ENCODE results near the gene AIPL1. TPM values are rescaled to one million over a fixed set of nuclear protein-coding genes. Genes with fewer than 3 reads are reported as not detected.

AIPL1 gene
- total RNA-seq, 1 donor from 2014 or later, result not detected

- Mint-ChIP-seq H3K4me3 (ENCODE audit: unreplicated experiment) (no peak overlapping the region), H3K36me3 (ENCODE audit: low read depth, unreplicated experiment) (no peaks in the 10 kb centered on the region), H3K27me3 (ENCODE audit: unreplicated experiment) (no peaks in the 10 kb centered on the region), H3K4me1 (ENCODE audit: unreplicated experiment) (no peaks in the 10 kb centered on the region), H3K9me3 (ENCODE audit: unreplicated experiment) (no peaks in the 10 kb centered on the region), H3K27ac (ENCODE audit: unreplicated experiment) (no peak overlapping the region)
- TF ChIP-seq, protein P1, sequence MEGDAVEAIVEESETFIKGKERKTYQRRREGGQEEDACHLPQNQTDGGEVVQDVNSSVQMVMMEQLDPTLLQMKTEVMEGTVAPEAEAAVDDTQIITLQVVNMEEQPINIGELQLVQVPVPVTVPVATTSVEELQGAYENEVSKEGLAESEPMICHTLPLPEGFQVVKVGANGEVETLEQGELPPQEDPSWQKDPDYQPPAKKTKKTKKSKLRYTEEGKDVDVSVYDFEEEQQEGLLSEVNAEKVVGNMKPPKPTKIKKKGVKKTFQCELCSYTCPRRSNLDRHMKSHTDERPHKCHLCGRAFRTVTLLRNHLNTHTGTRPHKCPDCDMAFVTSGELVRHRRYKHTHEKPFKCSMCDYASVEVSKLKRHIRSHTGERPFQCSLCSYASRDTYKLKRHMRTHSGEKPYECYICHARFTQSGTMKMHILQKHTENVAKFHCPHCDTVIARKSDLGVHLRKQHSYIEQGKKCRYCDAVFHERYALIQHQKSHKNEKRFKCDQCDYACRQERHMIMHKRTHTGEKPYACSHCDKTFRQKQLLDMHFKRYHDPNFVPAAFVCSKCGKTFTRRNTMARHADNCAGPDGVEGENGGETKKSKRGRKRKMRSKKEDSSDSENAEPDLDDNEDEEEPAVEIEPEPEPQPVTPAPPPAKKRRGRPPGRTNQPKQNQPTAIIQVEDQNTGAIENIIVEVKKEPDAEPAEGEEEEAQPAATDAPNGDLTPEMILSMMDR (IDR thresholded peaks at IDR 0.05; ENCODE audit: unreplicated experiment), result no peak
- DNase-seq (ENCODE audit: low spot score), result no peak
Observed at GRCh38 chr17:6394055-6394606, 40.8 kb downstream of the AIPL1 start.

DNA sequence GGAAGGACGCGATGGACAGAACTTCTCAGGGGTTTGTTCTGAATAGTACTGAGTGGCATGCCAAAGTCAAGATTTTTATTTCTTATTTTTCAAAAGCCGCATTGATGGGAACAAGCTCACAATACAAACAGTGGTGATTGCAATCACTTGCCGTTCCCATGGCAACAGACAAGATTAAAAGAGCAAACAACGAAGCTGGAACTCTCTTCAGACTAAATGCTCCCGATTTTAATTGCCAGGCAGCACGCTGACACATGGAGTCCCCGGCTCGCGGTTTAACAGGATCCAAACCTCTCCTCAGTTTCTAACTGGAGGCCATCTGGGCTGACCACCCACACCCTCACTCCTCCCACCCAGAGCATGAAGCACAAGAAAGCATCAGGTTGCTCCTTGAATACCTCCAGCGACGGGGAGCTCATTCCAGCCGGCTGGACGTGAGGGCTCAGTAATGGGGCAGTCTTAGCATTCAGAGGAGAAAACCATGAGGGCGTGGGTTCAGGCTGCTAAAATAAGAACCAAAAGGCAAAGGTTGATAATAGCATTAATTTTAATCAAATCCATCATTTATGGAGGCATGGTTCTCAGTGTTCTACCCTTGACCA lies 41.5 kb downstream of the AIPL1 start:
- Mint-ChIP-seq H3K4me3 (ENCODE audit: unreplicated experiment) (no peak overlapping the region), H3K9me3 (ENCODE audit: unreplicated experiment) (no peaks in the 10 kb centered on the region), H3K4me1 (ENCODE audit: unreplicated experiment) (no peaks in the 10 kb centered on the region), H3K27me3 (ENCODE audit: unreplicated experiment) (no peaks in the 10 kb centered on the region), H3K36me3 (ENCODE audit: low read depth, unreplicated experiment) (no peaks in the 10 kb centered on the region), H3K27ac (ENCODE audit: unreplicated experiment) (no peak overlapping the region)
- DNase-seq (ENCODE audit: low spot score), result no peak
- TF ChIP-seq, protein P1 (IDR thresholded peaks at IDR 0.05; ENCODE audit: unreplicated experiment), result no peak

DNA sequence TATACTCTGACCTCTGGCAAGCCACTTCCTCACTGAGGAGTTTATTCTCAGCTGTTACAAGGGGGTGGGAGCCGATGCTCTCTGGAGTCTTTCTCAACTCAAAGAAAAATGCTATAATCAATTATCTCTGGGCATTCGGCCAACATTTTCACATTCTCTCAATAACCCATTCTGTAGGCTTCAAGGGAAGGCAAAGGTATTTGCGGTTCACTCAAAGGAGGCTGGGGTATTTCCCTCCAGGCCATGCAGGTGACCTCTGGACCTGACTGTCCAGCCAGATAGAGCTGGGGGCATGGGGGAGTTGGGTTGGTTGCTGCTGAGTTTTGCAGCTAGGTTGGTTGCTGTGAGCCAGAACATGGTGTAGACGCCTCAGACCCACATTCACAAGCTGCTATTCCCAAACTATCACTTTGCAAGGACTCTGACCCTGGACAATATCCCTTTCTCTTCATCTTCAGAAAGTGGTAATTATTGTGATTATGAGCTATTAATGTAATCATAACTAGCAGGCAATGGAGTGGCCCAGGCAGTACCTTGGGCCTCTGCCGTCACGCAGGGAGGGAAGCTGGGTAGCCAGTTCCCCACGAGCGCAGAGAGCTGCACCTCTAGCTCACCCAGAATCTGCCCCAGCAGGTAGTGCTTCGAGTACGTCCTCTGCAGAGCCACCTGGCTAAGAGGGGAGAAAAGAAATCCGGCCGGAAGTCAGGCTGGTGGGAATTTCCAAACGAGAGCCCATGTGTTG lies 42.1 kb downstream of the AIPL1 start:
- no peak for DNase-seq (ENCODE audit: low spot score)
- no peak overlapping the region for H3K27ac Mint-ChIP-seq (ENCODE audit: unreplicated experiment)
- no peak overlapping the region for H3K4me3 Mint-ChIP-seq (ENCODE audit: unreplicated experiment)
- no peaks in the 10 kb centered on the region for H3K9me3 Mint-ChIP-seq (ENCODE audit: unreplicated experiment)
- H3K27me3 Mint-ChIP-seq (ENCODE audit: unreplicated experiment), result no peaks in the 10 kb centered on the region
- no peaks in the 10 kb centered on the region for H3K4me1 Mint-ChIP-seq (ENCODE audit: unreplicated experiment)
- TF ChIP-seq, protein P1 (IDR thresholded peaks at IDR 0.05; ENCODE audit: unreplicated experiment), result no peak
- no peaks in the 10 kb centered on the region for H3K36me3 Mint-ChIP-seq (ENCODE audit: low read depth, unreplicated experiment)

DNA sequence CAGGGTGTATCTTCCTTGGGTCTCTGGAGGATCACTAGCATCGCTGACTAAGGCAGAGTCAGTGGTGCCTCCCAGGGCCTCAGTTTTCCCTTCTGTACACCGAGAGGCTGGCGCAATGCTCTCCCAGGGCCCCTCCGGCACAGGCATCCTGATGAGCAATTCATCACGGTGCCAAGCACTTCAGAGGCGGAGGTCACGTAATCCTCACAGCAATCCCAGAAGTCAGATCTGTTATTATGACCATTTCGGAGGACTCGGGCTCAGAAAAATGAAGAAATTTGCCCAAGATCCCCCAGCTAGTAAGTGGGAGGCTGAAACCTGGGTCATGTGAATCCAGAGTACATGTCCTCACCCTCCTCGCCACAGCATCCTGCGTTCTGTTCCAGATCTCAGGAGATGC lies 46.5 kb downstream of the AIPL1 start:
- no peaks in the 10 kb centered on the region for H3K27me3 Mint-ChIP-seq (ENCODE audit: unreplicated experiment)
- TF ChIP-seq, protein P1 (IDR thresholded peaks at IDR 0.05; ENCODE audit: unreplicated experiment), result no peak
- no peak overlapping the region for H3K4me3 Mint-ChIP-seq (ENCODE audit: unreplicated experiment)
- H3K4me1 Mint-ChIP-seq (ENCODE audit: unreplicated experiment), result no peaks in the 10 kb centered on the region
- no peaks in the 10 kb centered on the region for H3K36me3 Mint-ChIP-seq (ENCODE audit: low read depth, unreplicated experiment)
- H3K27ac Mint-ChIP-seq (ENCODE audit: unreplicated experiment), result no peak overlapping the region
- no peak for DNase-seq (ENCODE audit: low spot score)
- no peaks in the 10 kb centered on the region for H3K9me3 Mint-ChIP-seq (ENCODE audit: unreplicated experiment)

DNA sequence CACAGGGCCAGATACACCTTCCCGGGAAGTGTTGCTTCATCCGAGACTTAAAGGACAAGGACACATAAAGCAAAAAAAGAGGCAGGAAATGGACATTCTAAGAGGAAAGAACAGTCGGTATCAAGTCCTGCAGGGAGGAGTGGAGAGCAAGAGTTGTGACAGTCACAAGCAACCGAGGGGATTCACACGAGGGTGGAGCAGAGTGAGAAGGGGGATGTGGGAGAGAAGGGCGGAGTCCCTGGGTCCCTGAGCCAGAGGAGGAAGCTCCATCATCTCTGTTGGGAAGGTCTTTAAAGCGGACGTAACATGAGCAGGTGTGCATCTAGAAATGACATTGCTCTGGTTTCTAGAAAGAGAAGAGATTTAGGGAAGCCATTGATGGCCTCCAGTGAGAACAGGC lies 47.1 kb downstream of the AIPL1 start:
- Mint-ChIP-seq H3K36me3 (ENCODE audit: low read depth, unreplicated experiment) (no peaks in the 10 kb centered on the region), H3K27ac (ENCODE audit: unreplicated experiment) (no peak overlapping the region), H3K27me3 (ENCODE audit: unreplicated experiment) (no peaks in the 10 kb centered on the region), H3K4me3 (ENCODE audit: unreplicated experiment) (no peak overlapping the region), H3K9me3 (ENCODE audit: unreplicated experiment) (no peaks in the 10 kb centered on the region), H3K4me1 (ENCODE audit: unreplicated experiment) (no peaks in the 10 kb centered on the region)
- no peak for DNase-seq (ENCODE audit: low spot score)
- TF ChIP-seq, protein P1 (IDR thresholded peaks at IDR 0.05; ENCODE audit: unreplicated experiment), result no peak

All from endothelial cell (in vitro differentiated cells).